NT2/D1 (cell line): Measurements from ENCODE around the gene RALBP1.
"Not testable (repeated sequence)": the region's sequence is repeated elsewhere in the genome, so short reads cannot be mapped to it uniquely, and the experiment has no call there.

ENCODE experiments used
- DNase-seq: peaks from one replicate; pipeline ENCODE4 v3.0.0-alpha.2; 2011; ENCODE audit warnings: low read depth, low spot score
- H3K27me3 ChIP-seq: 2 replicates; pipeline ENCODE4 v1.6.0; 2011; ENCODE audit warnings: mild to moderate bottlenecking; ENCODE audit not compliant: insufficient read length, insufficient read depth
- H3K36me3 ChIP-seq: 2 replicates; pipeline ENCODE4 v1.6.1; 2011; ENCODE audit warnings: mild to moderate bottlenecking, low read length, mixed read lengths; ENCODE audit not compliant: insufficient read depth, insufficient read length
- H3K4me1 ChIP-seq: 2 replicates; pipeline ENCODE4 v1.5.1; 2011; ENCODE audit not compliant: insufficient read depth, insufficient read length
- H3K4me3 ChIP-seq: 2 replicates; pipeline ENCODE4 v1.5.1; 2011; ENCODE audit warnings: low read depth; ENCODE audit not compliant: insufficient read length
- H3K9ac ChIP-seq: 2 replicates; pipeline ENCODE4 v1.6.0; 2011; ENCODE audit warnings: low read depth; ENCODE audit not compliant: insufficient read length
- H3K9me3 ChIP-seq: 2 replicates; pipeline ENCODE4 v1.5.1; 2011; ENCODE audit warnings: mild to moderate bottlenecking, low read length; ENCODE audit not compliant: insufficient read depth
- SUZ12 ChIP-seq: IDR thresholded peaks from 2 replicates; pipeline ENCODE4 v1.6.1; 2011; ENCODE audit not compliant: insufficient read length, insufficient read depth; ENCODE audit errors: extremely low read depth
- YY1 ChIP-seq: IDR thresholded peaks from 2 replicates; pipeline ENCODE4 v1.6.1; 2011; ENCODE audit not compliant: insufficient read length, insufficient read depth
- ZNF274 ChIP-seq: IDR thresholded peaks from 2 replicates; pipeline ENCODE4 v1.6.1; 2011; ENCODE audit warnings: mild to moderate bottlenecking, low read depth, low read length

Gene RALBP1

GRCh38 chr18:9474983-9475642 lies at the start of gene RALBP1:
Gene RALBP1 (plus strand): TSS chr18:9475513. CDS start chr18:9513046, 37,533 bp downstream.
- Histone ChIP-seq H3K4me3 (peak within 1 kb of the TSS; percentile 89), H3K9ac (peak within 1 kb of the TSS; percentile 95), H3K9me3 (no peaks in the 10 kb centered on the region), H3K4me1 (no peaks in the 10 kb centered on the region), H3K27me3 (no peaks in the 10 kb centered on the region), H3K36me3 (peaks cover 11% of the 10 kb centered on the region)
- DNase-seq = peak; percentile 97
- no peak for TF ChIP-seq ZNF274
- TF ChIP-seq YY1 = peak; percentile 4
- TF ChIP-seq SUZ12 = no peak

- TF ChIP-seq ZNF274 (no peak), YY1 (no peak), SUZ12 (no peak)
- Histone ChIP-seq H3K4me1 (no peaks in the 10 kb centered on the region), H3K9ac (no peak overlapping the region), H3K9me3 (peaks cover 44% of the 10 kb centered on the region; the same call in 1 of the 2 replicates), H3K27me3 (no peaks in the 10 kb centered on the region), H3K4me3 (no peak overlapping the region), H3K36me3 (no peaks in the 10 kb centered on the region)
- DNase-seq = no peak
Observed at GRCh38 chr18:9426753-9427152, 48.6 kb upstream of the RALBP1 start.

GRCh38 chr18:9428301-9428706 lies 47.0 kb upstream of the RALBP1 start:
- Histone ChIP-seq H3K4me3 (no peak overlapping the region), H3K36me3 (no peaks in the 10 kb centered on the region), H3K4me1 (no peaks in the 10 kb centered on the region), H3K9me3 (peaks cover 43% of the 10 kb centered on the region; the same call in 1 of the 2 replicates), H3K27me3 (no peaks in the 10 kb centered on the region), H3K9ac (no peak overlapping the region)
- TF ChIP-seq SUZ12 (no peak), ZNF274 (no peak), YY1 (no peak)
- no peak for DNase-seq

- TF ChIP-seq ZNF274 (no peak), YY1 (no peak), SUZ12 (no peak)
- Histone ChIP-seq H3K9ac (no peak overlapping the region), H3K36me3 (no peaks in the 10 kb centered on the region), H3K27me3 (no peaks in the 10 kb centered on the region), H3K9me3 (peaks cover 35% of the 10 kb centered on the region; the same call in 1 of the 2 replicates), H3K4me1 (no peaks in the 10 kb centered on the region), H3K4me3 (no peak overlapping the region)
- no peak for DNase-seq
Observed at GRCh38 chr18:9428862-9429661, 46.3 kb upstream of the RALBP1 start.

GRCh38 chr18:9429662-9429993 lies 45.7 kb upstream of the RALBP1 start:
- Histone ChIP-seq H3K27me3 (no peaks in the 10 kb centered on the region), H3K4me3 (no peak overlapping the region), H3K9ac (no peak overlapping the region), H3K4me1 (no peaks in the 10 kb centered on the region), H3K36me3 (no peaks in the 10 kb centered on the region), H3K9me3 (peaks cover 29% of the 10 kb centered on the region; the same call in 1 of the 2 replicates)
- no peak for DNase-seq
- no peak for TF ChIP-seq YY1
- no peak for TF ChIP-seq SUZ12
- no peak for TF ChIP-seq ZNF274

- H3K36me3 ChIP-seq, H3K4me3 ChIP-seq, H3K27me3 ChIP-seq, H3K9ac ChIP-seq, DNase-seq, H3K4me1 ChIP-seq: not testable (repeated sequence)
- H3K9me3 ChIP-seq = peaks cover 24% of the 10 kb centered on the region; the same call in 1 of the 2 replicates
Observed at GRCh38 chr18:9430315-9430714, 45.0 kb upstream of the RALBP1 start.

GRCh38 chr18:9431296-9431695 lies 44.0 kb upstream of the RALBP1 start:
- TF ChIP-seq ZNF274 (no peak), YY1 (no peak), SUZ12 (no peak)

GRCh38 chr18:9433122-9433521 lies 42.2 kb upstream of the RALBP1 start:
- DNase-seq, H3K4me1 ChIP-seq, H3K9ac ChIP-seq, H3K4me3 ChIP-seq, H3K36me3 ChIP-seq, H3K27me3 ChIP-seq: not testable (repeated sequence)
- H3K9me3 ChIP-seq = peaks cover 24% of the 10 kb centered on the region; the same call in 1 of the 2 replicates

More at GRCh38 chr18:9431296-9431695, 44.0 kb upstream of the RALBP1 start:
- Histone ChIP-seq H3K4me3 (no peak overlapping the region), H3K36me3 (no peaks in the 10 kb centered on the region), H3K9me3 (peaks cover 24% of the 10 kb centered on the region; the same call in 1 of the 2 replicates), H3K27me3 (no peaks in the 10 kb centered on the region), H3K4me1 (no peaks in the 10 kb centered on the region), H3K9ac (no peak overlapping the region)
- no peak for DNase-seq
